ENCODE measurements around the gene PIGK.

The PIGK gene

GRCh38 chr1:77039111-77039510, 180.1 kb downstream of the PIGK start:
- no peak for DNase-seq (ENCODE audit: low spot score)

All from AG08395 (cell line).